GM19438 (cell line): ENCODE data around the gene AKAP12.

Experiments used
- ATAC-seq: cut with Tn5 transposase; IDR thresholded peaks from one replicate; pipeline ENCODE4 v1.9.1; 2021; ENCODE audit warnings: low read depth; ENCODE audit not compliant: unreplicated experiment

AKAP12 gene

GRCh38 chr6:151393410-151393809 lies 153.6 kb downstream of the AKAP12 start:
- no peak for ATAC-seq

DNA sequence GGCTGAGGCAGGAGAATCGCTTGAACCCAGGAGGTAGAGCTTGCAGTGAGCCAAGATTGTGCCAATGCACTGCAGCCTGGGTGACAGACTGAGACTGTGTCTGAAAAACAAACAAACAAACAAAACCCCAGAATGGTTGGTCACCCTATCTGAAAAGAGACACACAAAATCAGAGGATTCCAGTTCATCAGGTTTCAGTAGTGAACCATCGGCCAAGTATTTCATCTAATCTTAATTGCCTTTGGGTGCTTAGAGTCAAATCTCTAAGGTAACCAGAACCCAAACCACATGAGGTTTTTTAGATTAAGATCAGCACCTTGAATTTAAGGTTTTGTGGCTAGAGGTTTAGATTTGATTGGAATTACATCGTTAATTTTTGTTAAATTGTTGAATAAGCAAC lies 159.9 kb downstream of the AKAP12 start:
- no peak for ATAC-seq

DNA sequence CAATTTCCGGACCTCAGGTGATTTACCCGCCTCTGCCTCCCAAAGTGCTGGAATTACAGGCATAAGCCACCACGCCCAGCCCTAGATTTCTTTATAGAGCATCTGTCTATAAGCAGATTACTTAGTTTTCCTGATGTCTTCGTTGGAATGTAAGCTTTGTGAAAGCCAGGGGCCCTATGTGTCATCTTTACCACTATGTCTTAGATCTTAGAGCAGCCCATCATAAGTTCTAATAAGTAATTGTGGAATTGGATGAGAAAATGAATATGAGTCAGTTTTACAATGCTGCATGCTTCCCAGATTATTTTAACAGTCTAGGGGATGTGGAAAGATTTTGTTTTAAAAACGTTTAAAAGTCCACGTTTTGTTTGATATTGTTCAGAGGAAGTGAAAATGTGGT lies 160.7 kb downstream of the AKAP12 start:
- ATAC-seq = no peak

- ATAC-seq = no peak
Measured at GRCh38 chr6:151402228-151402627, 162.5 kb downstream of the AKAP12 start.

- no peak for ATAC-seq
Measured at GRCh38 chr6:151403919-151404308, 164.1 kb downstream of the AKAP12 start.
